ENCODE data around the gene TANGO2. TPM values are rescaled to one million over a fixed set of nuclear protein-coding genes. Genes with fewer than 3 reads are reported as not detected.

The TANGO2 gene
- total and polyA plus RNA-seq, 9 of the 15 experiments (the other 6 are each of a cell fraction or from before 2014, with no cell fraction given): 15.5 to 94.9 (median 70.1) TPM

DNA sequence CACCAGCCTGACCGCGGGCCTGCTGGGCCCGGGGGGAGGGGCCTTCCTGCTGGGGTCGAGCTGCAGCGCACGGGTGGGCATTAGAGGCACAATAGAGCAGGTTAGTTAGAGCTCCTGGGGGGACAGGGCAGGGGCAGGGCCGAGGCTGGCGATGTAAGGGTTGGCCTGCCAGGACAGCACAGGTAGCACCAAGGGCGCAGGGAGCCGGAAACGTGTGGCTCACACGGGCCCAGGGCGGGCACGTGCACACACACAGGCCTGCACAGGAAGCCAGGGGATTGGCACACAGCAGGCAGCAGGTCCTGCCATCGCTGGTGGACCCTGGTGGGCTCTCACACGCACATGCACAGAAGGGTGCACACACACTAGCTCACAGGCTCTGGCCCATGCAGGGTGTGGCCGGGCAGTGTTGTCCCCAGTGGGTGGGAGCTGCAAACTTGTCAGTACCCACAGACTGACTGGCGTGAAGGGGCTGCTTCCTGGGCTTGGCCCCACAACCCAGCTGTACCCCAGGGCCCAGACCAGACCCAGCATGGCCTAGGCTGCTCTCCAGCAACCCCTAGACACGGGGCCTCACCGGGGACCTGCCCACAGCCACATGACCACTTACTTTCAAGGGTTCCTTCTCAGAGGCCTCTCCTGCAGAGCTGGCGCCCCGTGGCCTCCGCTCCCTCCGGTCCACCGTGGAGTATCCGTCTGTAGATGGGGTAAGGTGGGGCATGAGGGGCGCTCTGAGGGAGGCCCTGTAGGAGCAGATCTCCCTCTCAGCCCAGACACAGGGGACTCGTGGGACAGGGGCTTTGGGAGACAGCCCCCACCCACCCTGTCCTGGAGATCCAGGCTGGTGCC, 49.4 kb upstream of the TANGO2 start (continued):
- TF ChIP-seq PTTG1 (tag; IDR thresholded peaks at IDR 0.05; ENCODE audit: low read depth) (no peak), SREBF1 (IDR thresholded peaks at IDR 0.05; ENCODE audit: borderline replicate concordance, low read depth, low read length) (no peak), TAF1 (IDR thresholded peaks at IDR 0.05; ENCODE audit: control insufficient read depth, extremely low read depth, insufficient read depth, low read length, severe bottlenecking) (peak; percentile 11), NRF1 (conservative IDR thresholded peaks at IDR 0.05 in 1 of 2, IDR thresholded peaks at IDR 0.05 in 1 of 2) (no peak), ZNF695 (CRISPR knock-in tag; IDR thresholded peaks at IDR 0.05) (no peak), C11orf30 (IDR thresholded peaks at IDR 0.05; ENCODE audit: low read depth) (no peak), SMARCB1 (IDR thresholded peaks at IDR 0.05; ENCODE audit: insufficient read length, low read depth) (no peak), ZNF316 (IDR thresholded peaks at IDR 0.05) (no peak), RBM39 (optimal IDR thresholded peaks at IDR 0.05; ENCODE audit: low read depth, low read length) (no peak), MCM3 (IDR thresholded peaks at IDR 0.05) (no peak), ZNF551 (CRISPR knock-in tag; IDR thresholded peaks at IDR 0.05) (no peak), TCFL5 (CRISPR knock-in tag; conservative IDR thresholded peaks at IDR 0.05) (no peak), MCM2 (IDR thresholded peaks at IDR 0.05; ENCODE audit: low read depth) (no peak), ZNF274 (IDR thresholded peaks at IDR 0.05; ENCODE audit: borderline replicate concordance, low read depth, low read length) (no peak), ZNF785 (CRISPR knock-in tag; IDR thresholded peaks at IDR 0.05) (0 out of 2 replicates have a peak, but pooled peaks have one; percentile 46), KHSRP (IDR thresholded peaks at IDR 0.05) (no peak), SMAD4 (CRISPR knock-in tag; conservative IDR thresholded peaks at IDR 0.05) (no peak), ZNF282 (CRISPR knock-in tag; IDR thresholded peaks at IDR 0.05) (no peak)
- TF ChIP-seq, protein P1, sequence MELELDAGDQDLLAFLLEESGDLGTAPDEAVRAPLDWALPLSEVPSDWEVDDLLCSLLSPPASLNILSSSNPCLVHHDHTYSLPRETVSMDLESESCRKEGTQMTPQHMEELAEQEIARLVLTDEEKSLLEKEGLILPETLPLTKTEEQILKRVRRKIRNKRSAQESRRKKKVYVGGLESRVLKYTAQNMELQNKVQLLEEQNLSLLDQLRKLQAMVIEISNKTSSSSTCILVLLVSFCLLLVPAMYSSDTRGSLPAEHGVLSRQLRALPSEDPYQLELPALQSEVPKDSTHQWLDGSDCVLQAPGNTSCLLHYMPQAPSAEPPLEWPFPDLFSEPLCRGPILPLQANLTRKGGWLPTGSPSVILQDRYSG (tag; conservative IDR thresholded peaks at IDR 0.05; ENCODE audit: low read depth): no peak
- TF ChIP-seq, protein P2, sequence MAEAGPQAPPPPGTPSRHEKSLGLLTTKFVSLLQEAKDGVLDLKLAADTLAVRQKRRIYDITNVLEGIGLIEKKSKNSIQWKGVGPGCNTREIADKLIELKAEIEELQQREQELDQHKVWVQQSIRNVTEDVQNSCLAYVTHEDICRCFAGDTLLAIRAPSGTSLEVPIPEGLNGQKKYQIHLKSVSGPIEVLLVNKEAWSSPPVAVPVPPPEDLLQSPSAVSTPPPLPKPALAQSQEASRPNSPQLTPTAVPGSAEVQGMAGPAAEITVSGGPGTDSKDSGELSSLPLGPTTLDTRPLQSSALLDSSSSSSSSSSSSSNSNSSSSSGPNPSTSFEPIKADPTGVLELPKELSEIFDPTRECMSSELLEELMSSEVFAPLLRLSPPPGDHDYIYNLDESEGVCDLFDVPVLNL (CRISPR knock-in tag; IDR thresholded peaks at IDR 0.05; ENCODE audit: low read depth): no peak
- TF ChIP-seq, protein P3, sequence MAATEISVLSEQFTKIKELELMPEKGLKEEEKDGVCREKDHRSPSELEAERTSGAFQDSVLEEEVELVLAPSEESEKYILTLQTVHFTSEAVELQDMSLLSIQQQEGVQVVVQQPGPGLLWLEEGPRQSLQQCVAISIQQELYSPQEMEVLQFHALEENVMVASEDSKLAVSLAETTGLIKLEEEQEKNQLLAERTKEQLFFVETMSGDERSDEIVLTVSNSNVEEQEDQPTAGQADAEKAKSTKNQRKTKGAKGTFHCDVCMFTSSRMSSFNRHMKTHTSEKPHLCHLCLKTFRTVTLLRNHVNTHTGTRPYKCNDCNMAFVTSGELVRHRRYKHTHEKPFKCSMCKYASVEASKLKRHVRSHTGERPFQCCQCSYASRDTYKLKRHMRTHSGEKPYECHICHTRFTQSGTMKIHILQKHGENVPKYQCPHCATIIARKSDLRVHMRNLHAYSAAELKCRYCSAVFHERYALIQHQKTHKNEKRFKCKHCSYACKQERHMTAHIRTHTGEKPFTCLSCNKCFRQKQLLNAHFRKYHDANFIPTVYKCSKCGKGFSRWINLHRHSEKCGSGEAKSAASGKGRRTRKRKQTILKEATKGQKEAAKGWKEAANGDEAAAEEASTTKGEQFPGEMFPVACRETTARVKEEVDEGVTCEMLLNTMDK (IDR thresholded peaks at IDR 0.05; ENCODE audit: borderline replicate concordance, insufficient read depth, low read depth, low read length, poor library complexity, severe bottlenecking): no peak
- TF ChIP-seq, protein P4, sequence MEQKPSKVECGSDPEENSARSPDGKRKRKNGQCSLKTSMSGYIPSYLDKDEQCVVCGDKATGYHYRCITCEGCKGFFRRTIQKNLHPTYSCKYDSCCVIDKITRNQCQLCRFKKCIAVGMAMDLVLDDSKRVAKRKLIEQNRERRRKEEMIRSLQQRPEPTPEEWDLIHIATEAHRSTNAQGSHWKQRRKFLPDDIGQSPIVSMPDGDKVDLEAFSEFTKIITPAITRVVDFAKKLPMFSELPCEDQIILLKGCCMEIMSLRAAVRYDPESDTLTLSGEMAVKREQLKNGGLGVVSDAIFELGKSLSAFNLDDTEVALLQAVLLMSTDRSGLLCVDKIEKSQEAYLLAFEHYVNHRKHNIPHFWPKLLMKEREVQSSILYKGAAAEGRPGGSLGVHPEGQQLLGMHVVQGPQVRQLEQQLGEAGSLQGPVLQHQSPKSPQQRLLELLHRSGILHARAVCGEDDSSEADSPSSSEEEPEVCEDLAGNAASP (IDR thresholded peaks at IDR 0.05): no peak

All from K562 (cell line).